Pulmonary artery endothelial cell (primary cell): Measurements from ENCODE around the gene PRAC2. TPM values are rescaled to one million over a fixed set of nuclear protein-coding genes. Genes with fewer than 3 reads are reported as not detected.

Experiments
- DNase-seq: peaks from one replicate; pipeline ENCODE4 v3.0.0-alpha.2; 2011; ENCODE audit warnings: low read depth, low spot score
- total RNA-seq: library from RNA; depleted of rRNA; stranded (reverse); fragments of >200 nt; gene quantifications from 2 replicates; pipeline ENCODE4 v1.2.3, GENCODE V29; 2014

The PRAC2 gene
- total RNA-seq, 1 donor from 2014 or later = not detected

DNA sequence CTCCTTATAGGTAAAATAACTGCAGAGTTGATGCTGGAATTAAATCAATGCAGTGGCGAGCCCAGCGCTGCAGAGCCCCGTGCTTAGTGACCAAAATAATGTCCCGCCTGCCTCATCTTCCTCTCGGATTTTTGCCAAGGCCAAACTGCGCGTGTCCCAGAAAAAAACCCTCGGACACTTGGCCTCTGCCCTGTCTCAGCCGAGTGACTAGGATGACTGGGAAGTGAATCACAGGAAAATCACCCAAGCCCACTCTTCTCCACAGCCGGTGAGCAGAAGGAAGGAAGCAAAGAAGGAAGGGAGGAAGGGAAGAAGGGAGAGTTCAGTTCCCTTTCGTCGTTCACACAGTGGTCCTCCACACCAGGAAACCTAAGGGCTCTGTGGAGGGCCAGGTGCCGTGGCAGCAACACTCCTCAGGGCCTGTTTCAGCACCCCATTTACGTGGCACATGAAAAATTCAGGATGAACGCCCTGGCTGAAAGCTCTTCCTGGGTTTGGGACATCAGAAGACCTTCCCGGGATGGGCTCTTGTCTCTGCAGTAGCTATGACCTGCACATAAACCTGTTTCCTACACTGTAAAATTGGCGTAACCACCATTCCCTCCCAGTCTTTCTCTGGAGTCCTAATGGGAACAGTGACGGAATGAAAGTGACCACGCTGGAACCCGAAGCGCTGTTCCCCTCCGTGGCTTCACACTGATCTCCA lies 31.0 kb downstream of the PRAC2 start:
- DNase-seq = no peak

GRCh38 chr17:48754500-48755261 lies 31.7 kb downstream of the PRAC2 start:
- no peak for DNase-seq

- DNase-seq = no peak
These were observed 32.4 kb downstream of the PRAC2 start for GRCh38 chr17:48755356-48755755.

DNA sequence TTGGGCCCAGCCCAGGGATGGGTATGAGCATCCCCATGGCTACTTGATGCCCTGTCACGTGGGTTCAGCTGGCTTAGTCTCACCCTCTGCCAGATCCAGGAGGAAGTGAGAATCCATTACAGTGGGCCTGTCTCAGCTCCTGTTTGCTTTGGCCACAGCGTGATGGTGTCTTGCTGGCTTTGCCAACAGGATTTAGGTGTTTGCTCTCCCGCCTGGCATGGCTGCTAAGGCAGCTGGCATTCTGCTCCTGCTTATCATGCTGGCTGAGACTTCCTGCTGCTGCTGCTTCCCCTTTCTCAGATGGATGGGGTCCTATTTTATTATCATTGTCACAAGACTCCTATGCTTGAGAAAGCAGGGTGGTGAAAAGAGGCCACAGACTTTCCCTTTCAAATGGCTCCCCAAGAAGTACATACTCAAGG lies 33.9 kb downstream of the PRAC2 start:
- DNase-seq = no peak

- DNase-seq = no peak
These were observed 34.6 kb downstream of the PRAC2 start for GRCh38 chr17:48757524-48757961.

DNA sequence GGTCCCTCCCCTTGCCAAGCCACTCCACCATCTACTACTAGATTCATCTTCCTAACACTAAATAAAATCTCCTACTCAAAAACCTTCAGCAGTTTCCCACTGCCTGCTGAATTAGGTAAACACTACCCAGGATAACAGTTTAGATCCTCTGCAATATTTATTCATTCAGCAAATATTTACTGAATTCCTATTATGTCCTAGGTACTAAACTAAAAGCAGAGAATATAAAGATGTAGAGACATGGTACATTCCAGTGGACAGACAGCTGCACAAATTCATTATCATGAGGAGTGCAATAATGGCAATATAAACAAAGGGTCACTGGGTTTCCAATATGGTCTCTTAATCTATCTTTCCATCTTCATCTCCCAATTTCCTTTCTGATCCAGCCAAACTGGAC lies 36.3 kb downstream of the PRAC2 start:
- no peak for DNase-seq

DNA sequence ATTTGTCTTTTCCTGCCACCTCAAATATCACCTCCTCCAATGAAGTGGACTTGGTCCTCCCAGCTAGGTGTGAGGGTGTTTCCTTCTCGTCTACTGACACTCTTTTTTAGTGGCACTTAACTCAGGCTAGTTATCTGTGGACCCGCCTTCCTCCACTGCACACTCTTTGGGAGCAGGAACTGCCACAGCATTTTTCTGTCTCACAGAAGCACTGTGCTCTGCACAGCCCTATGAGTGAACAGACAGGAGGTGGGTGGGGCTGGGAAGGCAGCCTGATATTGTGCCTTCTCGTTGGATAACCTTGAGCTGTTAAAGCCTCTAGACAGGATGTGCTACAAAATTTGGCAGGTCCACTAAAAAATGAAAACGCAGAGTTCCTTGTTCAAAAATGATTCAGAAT lies 37.4 kb downstream of the PRAC2 start:
- no peak for DNase-seq

GRCh38 chr17:48761114-48761513 lies 38.1 kb downstream of the PRAC2 start:
- no peak for DNase-seq

GRCh38 chr17:48767263-48767774 lies 44.3 kb downstream of the PRAC2 start:
- DNase-seq = no peak

- no peak for DNase-seq
These were observed 46.2 kb downstream of the PRAC2 start for GRCh38 chr17:48769009-48769675.

DNA sequence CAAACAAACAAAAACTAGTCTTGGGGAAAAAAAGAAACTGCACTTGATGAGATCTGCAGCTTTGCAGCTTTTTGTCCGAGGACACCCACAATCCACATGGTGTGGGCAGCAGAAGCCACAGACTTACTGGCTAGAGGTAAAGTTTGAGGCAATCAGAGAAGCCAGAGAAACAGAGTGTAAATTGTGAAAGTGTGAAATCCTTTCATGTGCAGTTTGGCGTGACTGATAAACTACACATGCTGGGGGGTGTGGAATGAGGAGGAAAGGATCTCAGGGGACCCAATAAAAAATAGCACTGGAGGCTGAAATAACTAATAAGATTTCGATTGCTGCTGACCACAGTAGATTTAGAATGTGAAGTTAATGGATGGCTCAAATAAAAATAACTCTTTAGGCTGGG lies 48.0 kb downstream of the PRAC2 start:
- DNase-seq = no peak

GRCh38 chr17:48773245-48773644 lies 50.3 kb downstream of the PRAC2 start:
- DNase-seq = no peak

Other genes starting within 250 kb of the PRAC2 start
- gene HOXB1, start 192.2 kb upstream of the PRAC2 start, total RNA-seq = not detected in 2 replicates
- gene HOXB2, start 178.1 kb upstream of the PRAC2 start, total RNA-seq = 5.1 and 5.3 TPM in 2 replicates
- 3.0 and 5.1 TPM in 2 replicates for gene HOXB4, start 144.8 kb upstream of the PRAC2 start, total RNA-seq
- gene HOXB3, start 132.9 kb upstream of the PRAC2 start, total RNA-seq = 6.9 and 7.5 TPM in 2 replicates
- 0.07 TPM in 1 of 2 replicates, not detected in the other for gene HOXB5, start 129.4 kb upstream of the PRAC2 start, total RNA-seq
- gene HOXB6, start 118.2 kb upstream of the PRAC2 start, total RNA-seq = 0.11 and 0.92 TPM in 2 replicates
- gene HOXB7, start 112.2 kb upstream of the PRAC2 start, total RNA-seq = 0.11 and 0.59 TPM in 2 replicates
- gene HOXB8, start 107.9 kb upstream of the PRAC2 start, total RNA-seq = not detected in 2 replicates
- gene HOXB9, start 96.8 kb upstream of the PRAC2 start, total RNA-seq = not detected in 2 replicates
- gene PRAC1, start 667 bp upstream of the PRAC2 start, total RNA-seq = not detected in 2 replicates
- not detected in 2 replicates for gene HOXB13, start 5.6 kb downstream of the PRAC2 start, total RNA-seq
- not detected in 2 replicates for gene TTLL6, start 94.0 kb downstream of the PRAC2 start, total RNA-seq
- 30.4 and 58.9 TPM in 2 replicates for gene CALCOCO2, start 107.8 kb downstream of the PRAC2 start, total RNA-seq
- gene ATP5MC1, start 169.6 kb downstream of the PRAC2 start, total RNA-seq = 43.6 and 46.1 TPM in 2 replicates
- gene UBE2Z, start 185.2 kb downstream of the PRAC2 start, total RNA-seq = 61.5 and 70.7 TPM in 2 replicates
- gene SNF8, start 221.7 kb downstream of the PRAC2 start, total RNA-seq = 140 and 169 TPM in 2 replicates
- not detected in 2 replicates for gene GIP, start 245.4 kb downstream of the PRAC2 start, total RNA-seq